Hematopoietic multipotent progenitor cell treated with erythropoietin and hydrocortisone succinate and interleukin-3 and kit ligand, for 8 days (in vitro differentiated cells): ENCODE data around the gene FAM83C.
A peak's percentile ranks its signal among the peaks of the same experiment; 100 is the strongest.
"Not testable (repeated sequence)": the region's sequence is repeated elsewhere in the genome, so short reads cannot be mapped to it uniquely, and the experiment has no call there.

Experiments used
- DNase-seq: peaks from one replicate; pipeline ENCODE4 v3.0.0-alpha.2; 2015

Gene FAM83C

DNA sequence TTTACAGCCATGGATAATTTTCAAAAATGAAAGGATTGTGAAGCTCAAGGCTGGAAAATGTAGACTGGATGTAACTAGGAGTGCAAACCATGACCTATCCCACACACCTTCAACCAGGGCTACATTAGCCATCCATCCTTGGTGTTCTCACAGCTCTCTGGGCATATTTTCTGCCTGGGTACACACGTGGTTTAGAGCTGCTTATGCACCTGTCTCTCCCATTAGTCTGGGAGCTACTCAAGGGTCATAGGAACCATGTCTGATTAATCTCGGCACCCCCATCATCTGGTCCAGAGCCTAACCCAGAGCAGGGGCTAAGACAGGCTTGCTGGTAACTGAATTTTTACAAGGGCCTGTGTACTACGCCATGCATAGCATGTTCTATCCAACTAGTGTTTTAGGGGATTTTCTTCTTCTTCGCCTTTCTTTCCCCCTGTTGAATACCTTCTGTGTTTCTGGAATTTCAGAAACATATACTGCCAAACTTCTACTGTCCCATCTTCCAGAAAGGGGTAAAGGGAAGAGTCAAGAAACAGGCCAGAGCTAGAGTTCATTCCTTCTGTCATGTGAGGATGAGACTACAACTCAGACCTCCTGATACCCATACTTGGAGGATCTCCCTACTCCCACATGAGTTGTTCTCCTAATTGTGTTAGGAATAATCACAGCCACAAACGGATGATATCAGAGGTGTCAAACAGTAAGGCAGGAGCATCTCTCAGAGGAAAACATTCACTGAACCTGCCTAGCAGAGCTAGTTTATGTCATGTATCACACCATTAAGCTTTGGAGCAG is 25.4 kb upstream of the FAM83C start:
- no peak for DNase-seq

GRCh38 chr20:35316086-35316485 is 23.9 kb upstream of the FAM83C start:
- DNase-seq, result no peak

DNA sequence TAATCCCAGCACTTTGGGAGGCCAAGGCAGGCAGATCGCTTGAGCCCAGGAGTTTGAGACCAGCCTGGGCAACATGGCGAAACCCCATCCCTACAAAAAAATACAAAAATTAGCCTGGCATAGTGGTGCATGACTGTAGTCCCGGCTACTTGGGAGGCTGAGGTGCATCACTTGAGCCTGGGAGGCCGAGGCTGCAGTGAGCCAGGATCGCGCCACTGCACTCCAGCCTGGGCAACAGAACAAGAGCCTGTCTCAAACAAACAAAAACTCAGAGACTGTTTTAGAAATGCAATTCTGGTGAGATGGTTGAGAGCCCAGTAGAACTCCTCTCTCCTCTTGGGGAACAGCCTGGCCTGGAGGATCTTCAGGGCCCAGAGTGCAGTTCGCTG is 23.4 kb upstream of the FAM83C start:
- DNase-seq, result not testable (repeated sequence)

GRCh38 chr20:35314816-35315631 is 22.8 kb upstream of the FAM83C start:
- DNase-seq, result no peak

DNA sequence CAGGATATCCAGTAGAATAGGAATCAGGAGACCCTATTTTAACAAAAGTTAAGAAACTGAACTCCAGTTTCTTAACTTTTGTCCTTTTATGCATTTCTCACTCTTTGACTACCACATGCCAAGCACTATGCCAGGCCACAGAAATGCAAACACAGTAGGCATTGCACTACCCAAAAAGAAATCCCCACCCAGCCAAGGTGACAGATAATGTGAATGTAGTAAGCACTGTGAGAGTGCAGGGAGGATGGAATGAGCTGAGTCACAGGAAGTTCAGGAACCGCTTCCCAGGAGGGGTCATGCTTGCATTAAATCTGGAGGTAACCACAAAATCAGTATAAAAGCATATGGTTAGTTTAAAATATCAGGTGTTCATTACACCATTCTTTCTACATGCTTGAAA is 20.1 kb upstream of the FAM83C start:
- DNase-seq, result no peak

GRCh38 chr20:35311822-35312221 is 19.6 kb upstream of the FAM83C start:
- DNase-seq, result no peak

DNA sequence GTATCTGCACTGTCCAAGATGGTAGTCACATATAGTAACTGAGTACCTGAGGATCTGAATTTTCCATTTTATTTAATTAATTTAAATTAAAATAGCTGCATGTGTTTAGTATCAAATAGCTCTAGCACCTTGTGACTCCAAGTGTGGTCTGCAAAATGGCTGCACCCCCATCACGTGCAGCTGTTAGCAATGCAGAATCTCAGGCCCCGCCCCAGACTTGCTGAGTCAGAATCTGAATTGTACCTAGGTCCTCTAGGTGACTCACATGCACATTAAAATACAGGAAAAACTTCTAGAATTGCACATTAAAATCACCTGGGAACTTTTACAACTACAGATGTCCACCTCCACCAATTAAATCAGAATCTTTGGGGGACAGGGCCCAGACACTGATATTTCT is 19.2 kb upstream of the FAM83C start:
- peak; percentile 17 for DNase-seq

- no peak for DNase-seq
Measured at GRCh38 chr20:35307666-35308653, 15.7 kb upstream of the FAM83C start.

DNA sequence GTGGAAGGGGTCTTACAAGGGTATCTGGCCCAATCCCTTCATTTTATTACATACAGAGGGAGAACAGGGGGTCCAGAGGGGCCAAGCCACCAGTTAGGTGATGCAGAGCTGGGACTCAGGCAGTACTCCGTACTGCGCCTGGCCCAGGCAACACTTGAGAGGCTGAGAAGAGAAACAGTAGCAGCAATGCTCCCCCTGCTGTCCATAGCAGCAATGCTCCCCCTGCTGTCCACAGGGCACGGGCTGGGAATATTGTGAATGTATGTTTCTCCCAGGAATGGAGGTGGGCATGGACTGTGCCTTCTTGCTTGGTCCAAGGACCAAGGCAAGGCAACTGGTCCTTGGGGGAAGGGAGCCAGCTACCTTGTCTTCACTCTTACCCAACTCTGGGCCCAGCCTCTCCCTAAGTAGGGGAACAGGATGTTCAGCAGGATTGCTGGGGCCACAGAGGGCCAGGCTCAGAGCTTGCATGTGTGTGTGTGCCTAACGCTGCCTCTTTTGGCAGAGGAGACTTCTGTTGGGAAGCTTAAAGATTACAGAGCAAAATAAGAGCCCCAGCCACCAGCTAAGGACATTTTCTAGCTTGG is 14.8 kb upstream of the FAM83C start:
- peak; percentile 52 for DNase-seq

GRCh38 chr20:35305682-35306556 is 13.7 kb upstream of the FAM83C start:
- peak; percentile 34 for DNase-seq

DNA sequence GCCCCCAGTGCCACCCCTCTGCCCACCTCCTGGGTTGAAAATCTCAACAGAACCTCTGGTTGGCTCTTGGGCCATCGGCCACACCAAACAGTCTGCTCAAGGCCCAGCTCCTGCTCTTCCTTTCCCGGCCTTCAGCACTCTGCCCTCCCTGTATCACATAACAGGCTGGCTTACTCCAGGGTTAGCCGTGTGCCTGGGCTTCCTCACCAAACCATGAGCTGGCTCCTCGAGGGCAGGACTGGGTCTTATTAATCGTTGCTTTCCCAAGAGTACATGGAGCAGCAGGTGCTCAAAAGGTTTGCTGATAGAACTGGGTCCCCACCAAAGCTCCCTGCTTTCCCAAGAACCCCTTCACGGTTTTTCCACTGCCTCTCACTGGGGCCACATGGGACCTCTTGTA is 12.7 kb upstream of the FAM83C start:
- DNase-seq, result no peak

DNA sequence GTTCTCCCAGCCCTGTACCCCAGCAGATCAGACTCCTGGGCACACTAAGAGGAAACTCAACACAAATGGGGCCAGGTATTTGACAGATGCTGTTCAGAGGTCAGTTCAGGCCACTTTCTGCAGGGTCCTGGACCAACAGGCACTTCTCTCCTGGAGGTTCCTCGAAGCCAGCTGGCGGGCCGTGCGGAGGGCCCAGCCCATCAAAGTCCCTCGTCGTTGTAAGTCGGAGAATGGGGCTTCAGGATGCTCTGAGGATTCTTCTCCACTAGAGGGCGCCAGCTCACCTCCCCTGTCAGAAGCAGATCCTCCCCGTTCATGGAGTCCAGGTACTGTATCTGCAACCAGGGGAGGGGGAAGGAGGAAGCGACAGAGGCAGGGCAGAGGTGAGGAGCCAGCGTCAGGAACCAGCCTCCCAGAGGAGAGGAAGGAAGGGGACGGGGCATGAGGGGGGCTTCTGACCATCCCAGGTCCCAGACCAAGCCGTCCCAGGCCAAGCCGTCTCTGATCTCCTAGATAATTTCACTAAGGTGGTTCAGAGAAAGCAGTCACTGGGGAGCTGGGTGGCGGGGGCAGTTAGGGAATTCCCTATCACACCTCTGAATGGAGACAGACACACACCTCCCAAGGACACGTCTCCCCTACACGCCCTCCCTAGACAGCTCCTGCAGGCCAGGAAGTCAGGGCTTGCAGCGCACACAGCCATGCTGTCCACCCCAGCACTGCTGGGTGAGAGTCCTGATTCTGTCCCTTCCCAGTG is 11.7 kb upstream of the FAM83C start:
- DNase-seq, result peak; percentile 86

GRCh38 chr20:35303382-35303734 is 11.1 kb upstream of the FAM83C start:
- DNase-seq, result no peak

- DNase-seq, result no peak
Measured at GRCh38 chr20:35302421-35303335, 10.5 kb upstream of the FAM83C start.

GRCh38 chr20:35301426-35301825 is 9.2 kb upstream of the FAM83C start:
- DNase-seq, result no peak

GRCh38 chr20:35300469-35301262 is 8.4 kb upstream of the FAM83C start:
- no peak for DNase-seq

DNA sequence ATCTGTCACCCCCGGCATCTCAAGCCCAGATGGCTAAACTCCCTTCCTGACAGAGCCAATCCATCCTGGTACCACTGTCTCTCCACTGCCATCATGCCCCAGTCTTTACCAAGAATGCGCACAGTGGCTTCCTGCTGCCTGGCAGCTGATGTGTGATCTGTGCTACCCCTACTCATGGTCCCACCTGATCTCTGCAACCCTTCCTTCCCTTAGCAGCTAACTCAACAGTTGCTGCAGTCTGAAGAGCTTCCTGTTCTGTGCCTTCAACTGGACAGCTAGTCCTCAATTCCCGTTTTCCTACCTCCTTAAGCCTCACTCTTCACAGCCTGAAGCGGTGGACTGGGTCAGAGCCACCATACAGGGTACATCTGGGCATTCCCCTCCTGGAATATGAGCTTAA is 7.6 kb upstream of the FAM83C start:
- DNase-seq, result no peak

DNA sequence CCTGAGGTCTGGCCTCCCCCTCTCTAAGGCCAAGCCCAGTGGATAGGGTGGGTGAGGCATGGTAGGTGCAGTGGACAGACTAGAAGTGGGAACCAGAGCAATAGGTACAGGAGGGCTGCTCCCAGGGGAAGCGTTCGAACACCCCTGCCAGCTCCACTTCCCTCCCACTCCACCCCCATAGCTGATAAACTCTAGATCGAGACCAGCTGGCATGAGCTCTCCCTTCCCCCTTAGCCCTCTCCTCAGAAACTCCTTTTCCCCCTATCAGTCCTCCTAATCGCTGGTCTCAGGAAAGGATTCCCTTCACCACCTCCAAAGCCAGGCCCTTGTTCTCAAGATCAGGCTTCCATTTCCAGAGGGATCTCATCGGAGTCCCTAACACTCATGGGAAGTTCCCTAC is 6.0 kb upstream of the FAM83C start:
- DNase-seq, result no peak

- DNase-seq, result no peak
Measured at GRCh38 chr20:35297740-35298139, 5.5 kb upstream of the FAM83C start.
